Choroid plexus epithelial cell (primary cell): Measurements from ENCODE around the gene TEX29.

ENCODE experiments used
- DNase-seq: peaks from one replicate; pipeline ENCODE4 v3.0.0-alpha.2; 2010; ENCODE audit warnings: low read depth
- H3K4me3 ChIP-seq: 2 replicates; pipeline ENCODE4 v1.5.1; 2011; ENCODE audit warnings: low read depth, mild to moderate bottlenecking, control low read depth, low read length, moderate library complexity
- CTCF ChIP-seq: conservative IDR thresholded peaks from 2 replicates; pipeline ENCODE4 v1.5.1; 2011; ENCODE audit warnings: low read depth, mild to moderate bottlenecking, control low read depth, inconsistent platforms, low read length, moderate library complexity

The TEX29 gene

GRCh38 chr13:111289251-111289650, 31.2 kb upstream of the TEX29 start:
- no peak for TF ChIP-seq CTCF
- no peak for DNase-seq
- H3K4me3 ChIP-seq, result no peak overlapping the region

- DNase-seq, result no peak
- no peak for TF ChIP-seq CTCF
- H3K4me3 ChIP-seq, result no peak overlapping the region
Observed at GRCh38 chr13:111291908-111292307, 28.5 kb upstream of the TEX29 start.

DNA sequence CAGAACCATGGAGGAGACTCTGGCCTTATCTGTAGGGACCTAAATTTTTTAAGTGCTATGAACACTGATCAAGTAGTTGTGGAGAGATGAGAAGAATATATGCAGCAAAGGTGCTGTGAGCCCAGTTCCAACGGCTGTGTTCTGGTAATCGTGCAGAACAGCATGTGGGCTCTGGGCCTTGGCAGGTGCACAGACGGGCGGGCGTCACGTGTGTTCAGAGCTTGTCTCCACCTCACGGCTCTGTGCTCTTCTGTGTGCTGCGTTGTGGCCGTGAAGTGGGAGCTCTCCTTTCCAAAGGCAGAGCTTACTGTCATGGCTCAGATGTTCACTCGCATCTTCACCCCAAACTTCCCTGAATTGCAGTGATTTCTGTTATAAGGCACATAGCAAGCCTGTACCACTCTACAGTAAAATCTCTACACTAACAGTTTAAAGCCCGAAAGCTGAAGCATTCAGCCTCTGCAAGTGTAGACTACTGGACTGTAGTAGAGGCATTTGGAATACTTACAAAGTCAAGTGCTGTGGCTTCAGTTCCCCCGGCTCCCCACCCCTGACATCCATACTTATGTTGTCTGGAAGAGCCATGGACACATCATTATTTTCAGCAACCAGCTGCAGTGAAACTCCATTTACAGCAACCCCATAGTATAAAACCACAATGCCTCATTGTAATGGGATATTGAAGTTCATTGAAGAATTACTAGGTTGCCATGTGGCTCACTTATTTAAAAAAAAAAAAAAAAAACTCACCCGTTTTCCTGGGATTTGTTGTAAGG, 27.5 kb upstream of the TEX29 start:
- no peak for DNase-seq
- no peak for TF ChIP-seq CTCF
- no peak overlapping the region for H3K4me3 ChIP-seq

- no peak for DNase-seq
- no peak overlapping the region for H3K4me3 ChIP-seq
- no peak for TF ChIP-seq CTCF
Observed at GRCh38 chr13:111295886-111296285, 24.6 kb upstream of the TEX29 start.

- DNase-seq, result no peak
- no peak overlapping the region for H3K4me3 ChIP-seq
- no peak for TF ChIP-seq CTCF
Observed at GRCh38 chr13:111296417-111296816, 24.0 kb upstream of the TEX29 start.

- H3K4me3 ChIP-seq, result no peak overlapping the region
- TF ChIP-seq CTCF, result no peak
- no peak for DNase-seq
Observed at GRCh38 chr13:111298214-111298975, 22.0 kb upstream of the TEX29 start.
